Measurements from ENCODE around the gene TENM4. TPM values are rescaled to one million over a fixed set of nuclear protein-coding genes. Genes with fewer than 3 reads are reported as not detected.
A peak's percentile ranks its signal among the peaks of the same experiment; 100 is the strongest.

Gene TENM4
- polyA plus RNA-seq, 4 donors, result 19.1 to 29.5 (median 22.3) TPM

- no peak for DNase-seq (ENCODE audit: low read depth in 4 of 4, low spot score in 2 of 4)
Observed at GRCh38 chr11:79422866-79423265, 18.0 kb downstream of the TENM4 start.

DNA sequence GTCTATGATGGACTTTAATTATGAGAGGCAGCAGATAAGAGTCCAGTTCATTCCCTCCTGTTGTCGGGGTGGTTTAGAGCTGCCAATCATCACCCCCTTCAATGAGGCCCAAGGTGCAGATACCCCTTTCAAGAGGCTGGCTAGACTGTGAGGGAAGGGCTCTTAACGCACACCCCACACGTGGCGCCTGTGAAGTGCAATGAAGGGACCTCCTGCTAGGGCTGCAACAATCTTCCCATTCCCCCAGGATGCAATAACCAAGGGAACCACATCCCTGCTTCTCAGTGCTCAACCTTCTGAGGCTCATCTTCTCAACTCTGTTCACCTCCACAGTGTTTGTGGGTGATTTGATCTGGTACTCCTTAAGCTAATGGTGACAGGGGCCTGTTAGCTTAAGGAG is 19.0 kb downstream of the TENM4 start:
- DNase-seq (ENCODE audit: low read depth in 4 of 4, low spot score in 2 of 4), result no peak

GRCh38 chr11:79419120-79419519 is 21.7 kb downstream of the TENM4 start:
- DNase-seq (ENCODE audit: low read depth in 4 of 4, low spot score in 2 of 4), result no peak

GRCh38 chr11:79418241-79418640 is 22.6 kb downstream of the TENM4 start:
- no peak for DNase-seq (ENCODE audit: low read depth in 4 of 4, low spot score in 2 of 4)

DNA sequence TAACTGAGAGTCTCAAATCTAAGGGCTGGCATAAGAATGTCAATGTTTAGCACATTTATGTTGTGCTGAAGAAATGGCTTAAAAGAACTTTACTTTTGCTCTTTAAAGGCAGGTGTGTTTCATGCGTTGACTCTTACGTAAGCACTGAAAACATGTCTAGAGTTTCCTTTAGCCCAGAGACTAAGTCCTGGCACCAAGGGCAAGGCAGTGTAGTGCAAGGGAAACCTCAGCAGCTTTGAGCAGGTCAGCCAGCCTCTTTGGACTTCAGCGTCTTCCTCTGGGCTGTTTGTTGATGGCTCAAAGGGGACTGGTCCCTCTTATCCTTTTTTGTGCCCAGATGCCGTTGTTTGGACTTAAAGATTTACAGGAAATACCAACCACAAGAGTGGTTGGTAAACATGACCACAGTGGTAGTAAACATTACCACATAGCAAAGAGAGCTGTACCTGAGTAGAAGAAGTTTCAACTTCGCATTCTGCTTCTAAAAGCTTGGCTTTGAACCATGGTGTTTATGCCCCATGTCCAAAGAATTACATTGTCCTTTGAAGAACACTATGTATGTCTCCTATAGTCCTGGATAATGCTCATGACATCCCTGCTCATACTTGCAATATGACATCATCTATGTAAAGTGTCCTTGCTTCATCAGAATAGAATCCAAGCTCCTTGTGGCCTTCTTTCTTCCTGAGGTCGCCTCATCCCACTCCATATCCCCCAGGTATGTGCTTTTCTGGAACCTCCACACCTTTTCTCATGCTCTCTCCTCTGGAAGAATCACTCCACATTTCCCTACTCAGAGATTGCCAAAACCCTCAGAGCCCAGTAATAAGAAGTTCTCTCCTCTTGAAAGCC is 23.5 kb downstream of the TENM4 start:
- no peak for DNase-seq (ENCODE audit: low read depth in 4 of 4, low spot score in 2 of 4)

DNA sequence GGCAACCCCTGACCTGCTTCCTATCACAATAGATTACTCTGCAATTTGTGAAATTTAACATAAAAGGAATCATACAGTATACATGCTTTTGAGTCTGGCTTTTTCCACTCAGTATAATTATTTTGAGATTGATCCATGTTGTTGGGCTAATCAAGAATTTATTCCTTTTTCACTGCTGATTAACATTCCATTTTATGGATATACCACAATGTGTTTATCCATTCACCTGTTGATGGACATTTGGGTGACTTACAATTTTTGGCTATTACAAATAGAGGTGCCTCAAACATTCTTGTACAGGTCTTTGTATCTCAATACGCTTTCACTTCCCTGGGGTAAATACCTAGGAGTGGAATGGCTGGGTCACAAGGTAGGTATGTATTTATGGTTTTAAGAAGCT is 24.9 kb downstream of the TENM4 start:
- DNase-seq (ENCODE audit: low read depth in 4 of 4, low spot score in 2 of 4), result no peak

GRCh38 chr11:79415411-79415810 is 25.4 kb downstream of the TENM4 start:
- no peak for DNase-seq (ENCODE audit: low read depth in 4 of 4, low spot score in 2 of 4)

DNA sequence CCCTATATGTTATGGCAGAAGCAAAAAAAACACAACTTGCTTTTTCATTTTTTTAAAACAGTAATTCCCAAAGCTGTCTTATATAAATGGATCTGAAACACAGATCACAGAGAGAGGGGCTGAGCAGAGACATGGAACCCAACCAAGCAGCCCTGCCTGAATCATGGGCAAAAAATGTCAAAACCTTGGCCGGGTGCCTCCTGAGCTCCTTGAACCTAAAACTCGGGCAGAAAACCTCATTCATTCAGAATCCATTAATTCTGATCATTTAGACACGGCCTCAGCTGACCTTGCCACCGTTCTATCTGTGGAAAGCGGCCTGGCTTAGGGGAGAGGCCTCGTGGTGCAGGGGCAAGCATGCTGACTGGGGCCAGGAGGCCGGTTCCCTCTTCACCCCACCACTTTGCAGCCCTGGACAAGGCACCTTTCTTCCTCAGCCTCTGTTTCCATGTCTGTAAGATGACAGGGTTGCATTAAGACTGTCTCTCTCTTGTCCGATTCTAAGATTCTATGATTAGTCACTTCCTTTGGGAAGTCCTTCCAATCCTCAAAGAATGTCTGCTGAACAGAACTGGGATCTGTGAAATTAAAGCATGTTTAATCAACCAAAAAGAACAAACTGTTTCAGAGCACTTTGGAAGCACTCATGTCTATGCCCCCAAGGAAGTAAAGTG is 26.0 kb downstream of the TENM4 start:
- DNase-seq (ENCODE audit: low read depth in 4 of 4, low spot score in 2 of 4), result no peak

- no peak for DNase-seq (ENCODE audit: low read depth in 4 of 4, low spot score in 2 of 4)
Observed at GRCh38 chr11:79414041-79414440, 26.8 kb downstream of the TENM4 start.

DNA sequence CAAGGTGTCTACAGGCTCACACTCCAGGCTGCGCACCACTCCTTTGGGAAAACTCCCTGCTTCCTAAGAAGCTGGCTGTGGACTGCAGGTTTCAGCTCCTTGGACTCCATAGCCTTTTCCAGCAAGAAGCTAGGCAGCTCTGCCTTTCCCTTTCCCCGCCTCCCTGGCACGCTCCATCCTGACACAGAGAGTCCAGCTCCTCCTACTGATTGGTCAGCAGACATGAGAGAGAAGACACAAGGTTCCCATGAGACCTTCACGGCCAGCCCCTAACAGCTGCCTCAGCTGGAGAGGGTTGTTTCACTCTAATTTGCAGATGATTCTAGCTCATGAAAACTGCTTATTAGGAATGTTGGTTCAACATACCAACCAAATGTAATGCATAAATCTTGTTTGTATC is 27.6 kb downstream of the TENM4 start:
- peak; percentile 29 to 82 (median 54) for DNase-seq (ENCODE audit: low read depth in 4 of 4, low spot score in 2 of 4)

DNA sequence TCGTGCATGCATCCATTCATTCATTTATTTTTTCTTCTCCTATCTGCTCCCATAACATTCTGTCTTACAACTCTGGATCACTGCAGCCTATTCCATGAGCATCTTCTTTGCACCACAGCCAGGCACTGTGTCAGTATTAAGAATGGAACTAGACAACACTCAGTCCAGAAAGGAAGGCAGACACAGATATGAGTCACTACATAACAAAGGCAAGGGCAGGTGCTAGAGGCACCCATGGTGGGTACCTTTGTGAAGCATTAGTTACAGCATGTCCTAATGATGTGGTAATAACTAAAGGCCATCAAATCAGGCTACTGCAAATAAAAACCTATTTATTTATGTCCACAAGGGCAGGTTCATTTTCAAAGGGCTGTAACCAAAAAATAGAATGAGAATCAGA is 28.1 kb downstream of the TENM4 start:
- no peak for DNase-seq (ENCODE audit: low read depth in 4 of 4, low spot score in 2 of 4)

GRCh38 chr11:79409330-79409729 is 31.5 kb downstream of the TENM4 start:
- DNase-seq (ENCODE audit: low read depth in 4 of 4, low spot score in 2 of 4), result no peak

GRCh38 chr11:79406376-79406775 is 34.5 kb downstream of the TENM4 start:
- no peak for DNase-seq (ENCODE audit: low read depth in 4 of 4, low spot score in 2 of 4)

- DNase-seq (ENCODE audit: low read depth in 4 of 4, low spot score in 2 of 4), result no peak
Observed at GRCh38 chr11:79404806-79405205, 36.0 kb downstream of the TENM4 start.

DNA sequence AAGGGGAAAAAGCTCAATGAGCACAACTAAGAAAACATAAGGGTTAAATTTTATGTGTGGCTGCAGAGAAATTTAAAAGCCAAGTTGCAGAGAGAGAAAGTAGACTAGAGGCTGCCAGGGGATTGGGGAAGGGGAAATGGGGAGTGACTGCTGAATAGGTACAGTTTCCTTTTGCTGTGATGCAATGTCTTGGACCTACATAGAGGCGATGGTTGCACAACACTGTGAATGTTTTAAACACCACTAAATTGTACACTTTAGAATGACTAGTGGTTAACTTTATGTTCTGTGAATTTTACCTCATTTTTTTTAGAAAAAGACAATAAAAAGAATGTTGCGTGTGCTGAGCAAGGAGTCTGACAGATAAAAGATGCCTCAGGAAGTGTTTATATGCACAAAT is 36.5 kb downstream of the TENM4 start:
- no peak for DNase-seq (ENCODE audit: low read depth in 4 of 4, low spot score in 2 of 4)

DNA sequence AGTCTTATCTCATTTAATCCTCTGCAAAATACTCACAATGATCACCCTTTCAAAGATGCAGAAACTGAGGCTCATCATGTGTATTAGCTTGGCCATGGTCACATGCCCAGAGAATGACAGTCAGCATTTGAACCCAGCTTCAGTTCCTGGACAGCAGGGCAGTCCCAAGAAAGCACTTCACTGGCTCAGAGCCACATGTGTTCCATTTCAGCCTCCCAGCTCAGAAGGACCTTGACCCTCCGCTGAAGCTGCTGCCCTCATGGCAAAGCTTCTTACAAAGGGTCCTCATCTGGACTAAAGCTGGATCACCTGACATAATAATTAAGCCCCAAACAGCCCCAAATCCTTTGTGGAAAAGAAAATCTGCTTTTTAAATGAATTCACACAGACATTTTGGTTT is 37.0 kb downstream of the TENM4 start:
- DNase-seq (ENCODE audit: low read depth in 4 of 4, low spot score in 2 of 4), result no peak

- DNase-seq (ENCODE audit: low read depth in 4 of 4, low spot score in 2 of 4), result no peak
Observed at GRCh38 chr11:79402912-79403311, 37.9 kb downstream of the TENM4 start.

DNA sequence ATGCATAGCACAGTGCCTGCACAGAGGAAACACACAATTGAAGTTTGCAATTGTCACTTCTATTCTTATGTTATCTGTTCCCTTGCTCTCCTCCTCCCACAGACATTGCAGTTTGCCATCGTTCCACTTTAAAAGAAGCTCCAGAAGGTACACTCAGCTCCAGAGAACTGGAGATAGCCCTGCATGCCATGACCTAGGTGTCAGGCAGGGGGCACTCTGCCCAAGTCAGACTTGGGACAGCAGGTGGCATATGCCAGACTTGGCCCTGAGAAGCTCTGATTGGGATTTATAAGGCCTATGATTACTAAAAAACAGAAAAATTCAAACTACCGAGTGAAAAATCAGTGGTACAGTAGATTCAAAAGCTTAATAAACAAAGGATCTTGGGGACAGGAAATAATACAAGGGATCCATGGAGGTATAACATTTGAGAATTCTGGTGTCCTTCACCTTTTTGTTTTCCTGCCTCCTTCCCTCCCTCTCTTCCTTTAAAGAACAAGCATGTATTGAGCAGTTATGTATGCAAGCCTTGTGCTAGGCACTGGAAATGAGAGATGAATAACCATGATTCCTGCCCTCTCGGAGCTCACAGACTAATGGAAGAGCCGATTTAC is 40.0 kb downstream of the TENM4 start:
- DNase-seq (ENCODE audit: low read depth in 4 of 4, low spot score in 2 of 4), result no peak

DNA sequence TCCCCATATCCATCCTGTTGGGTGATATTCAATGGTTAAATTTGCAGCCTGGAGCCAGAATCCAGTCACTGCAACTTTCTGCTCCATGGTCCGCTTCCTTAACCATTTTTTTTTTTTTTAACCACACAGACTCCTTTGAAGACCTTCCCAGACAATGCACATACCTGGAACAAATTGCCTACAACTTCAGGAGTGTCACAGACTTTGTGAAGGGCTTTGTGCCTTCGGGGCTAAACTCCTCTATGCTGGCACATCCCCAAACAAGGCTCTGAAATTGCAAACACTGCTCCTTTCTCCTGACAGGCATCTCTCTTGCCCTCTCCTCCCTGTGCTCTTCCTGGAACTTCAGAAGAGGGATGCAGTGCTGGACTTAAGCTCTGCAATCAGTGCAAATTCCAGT is 40.6 kb downstream of the TENM4 start:
- no peak for DNase-seq (ENCODE audit: low read depth in 4 of 4, low spot score in 2 of 4)

DNA sequence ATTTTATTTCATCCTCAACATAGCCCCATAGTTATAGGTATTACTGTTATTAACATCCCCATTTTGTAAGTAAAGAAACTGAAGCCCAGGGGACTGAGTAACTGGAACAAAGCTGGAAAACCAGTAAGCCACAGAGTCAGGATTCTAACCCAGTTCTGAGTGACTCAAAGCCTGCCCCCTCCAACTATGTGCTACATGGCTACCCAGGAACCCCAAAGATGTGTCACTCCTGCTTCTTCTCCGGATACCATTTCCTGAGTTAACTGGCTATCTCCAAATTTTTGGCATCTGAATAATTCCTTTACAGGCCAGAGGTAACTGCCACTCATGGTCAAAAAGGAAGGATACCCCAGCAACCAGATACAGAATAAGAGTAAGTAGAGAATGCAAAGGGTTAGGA is 43.6 kb downstream of the TENM4 start:
- no peak for DNase-seq (ENCODE audit: low read depth in 4 of 4, low spot score in 2 of 4)

DNA sequence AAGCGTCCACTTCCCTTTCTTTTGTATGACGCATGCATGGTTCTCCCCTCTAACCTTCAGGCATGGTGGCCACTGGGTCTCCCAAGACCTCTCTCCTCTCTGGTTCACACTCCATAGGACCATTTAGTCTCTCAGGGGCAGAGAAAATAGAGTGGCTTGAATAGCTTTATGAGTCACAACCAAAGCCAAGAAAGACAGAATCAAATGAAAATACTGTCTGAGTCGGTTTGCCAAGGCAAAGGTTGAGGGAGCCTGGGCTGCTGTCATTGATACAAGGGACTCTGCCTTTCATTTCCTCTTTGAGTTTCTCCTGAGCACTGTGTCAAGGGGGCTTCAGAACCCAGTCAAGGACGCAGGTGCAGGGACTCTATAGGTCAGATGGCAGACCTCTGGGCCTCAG is 44.2 kb downstream of the TENM4 start:
- no peak for DNase-seq (ENCODE audit: low read depth in 4 of 4, low spot score in 2 of 4)

DNA sequence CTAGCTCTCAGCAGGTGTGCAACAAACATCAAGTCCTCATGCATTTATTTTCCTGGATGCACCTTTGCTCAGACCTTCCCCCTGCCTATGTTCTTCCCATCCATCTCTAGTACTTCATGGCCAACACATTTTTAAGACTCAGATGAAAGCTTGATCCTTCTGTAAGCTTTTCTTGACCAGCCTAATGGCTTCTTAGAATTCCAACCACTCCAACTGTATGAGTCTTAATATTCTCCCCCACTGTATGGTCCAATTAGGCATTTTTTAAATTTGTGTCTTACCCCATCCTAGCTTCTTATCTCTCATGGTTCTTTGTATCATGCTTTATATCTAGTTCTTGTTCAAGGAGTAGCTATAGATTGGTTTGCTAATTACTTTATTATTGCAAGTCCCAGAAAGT is 44.8 kb downstream of the TENM4 start:
- no peak for DNase-seq (ENCODE audit: low read depth in 4 of 4, low spot score in 2 of 4)
